Aorta (tissue), 5 donors: Measurements from ENCODE around the gene PEF1. TPM values are rescaled to one million over a fixed set of nuclear protein-coding genes. Genes with fewer than 3 reads are reported as not detected.

Experiments
- ATAC-seq: fragments of 200-7000 bp; cut with Tn5 transposase; one replicate; pipeline ENCODE4 v1.9.1; 2022; ENCODE audit warnings: moderate library complexity; ENCODE audit not compliant: low FRiP score
- DNase-seq, 2 donors: peaks; one replicate each; pipeline ENCODE4 v3.0.0-alpha.2; 2020
- H3K27ac ChIP-seq, 2 donors: one replicate each; pipeline ENCODE4 v1.5.1; 2013; ENCODE audit warnings: low read length in 2 of 2, mild to moderate bottlenecking in 2 of 2, moderate library complexity in 2 of 2, control low read depth in 1 of 2, inconsistent platforms in 1 of 2, low read depth in 1 of 2
- H3K27me3 ChIP-seq, 2 donors: one replicate each; pipeline ENCODE4 v1.6.1; 2013; ENCODE audit warnings: control low read depth in 1 of 2, low read length in 1 of 2, mild to moderate bottlenecking in 1 of 2, moderate library complexity in 1 of 2; ENCODE audit not compliant: insufficient read depth in 2 of 2, control insufficient read depth in 1 of 2
- H3K36me3 ChIP-seq, 2 donors: one replicate each; pipeline ENCODE4 v1.6.1; 2013; ENCODE audit warnings: control low read depth in 1 of 2, low read length in 1 of 2, mild to moderate bottlenecking in 1 of 2; ENCODE audit not compliant: insufficient read depth in 2 of 2, control insufficient read depth in 1 of 2
- H3K4me1 ChIP-seq, 2 donors: one replicate each; pipeline ENCODE4 v1.6.1; 2013; ENCODE audit warnings: low read length in 2 of 2, control low read depth in 1 of 2, mild to moderate bottlenecking in 1 of 2, moderate library complexity in 1 of 2; ENCODE audit not compliant: insufficient read depth in 2 of 2, control insufficient read depth in 1 of 2
- H3K4me3 ChIP-seq, 2 donors: one replicate each; pipeline ENCODE4 v1.5.1; 2013; ENCODE audit warnings: low read length in 2 of 2, control low read depth in 1 of 2, mild to moderate bottlenecking in 1 of 2
- H3K9me3 ChIP-seq: one replicate; pipeline ENCODE4 v1.6.1; 2013; ENCODE audit warnings: mild to moderate bottlenecking, low read length; ENCODE audit not compliant: control insufficient read depth
- WGBS, 2 donors: extraction: QIAGEN DNeasy Blood & Tissue Kit; methylation state at CpG; one replicate each; pipeline ENCODE4 v1.1.7; 2013; 5-methylcytosine and 5-hydroxymethylcytosine counted together
- intact Hi-C, 2 donors: fragments of 100-400 bp; cut with DNase I; formaldehyde crosslinking; loops; one replicate each; pipeline versions ENCODE4 v1.14.2 to v1.15.0; 2022
- polyA plus RNA-seq, 2 donors: library from polyadenylated mRNA; stranded (reverse); fragments of 200-250 nt; gene quantifications; one replicate each; pipeline ENCODE4 v1.2.3, GENCODE V29; 2013
- total RNA-seq, 2 donors: library from RNA; stranded (reverse); fragmentation: NEBNext Ultra II Directional; extraction: Animal tissue kit (Norgen Biotek cat#: 25700); gene quantifications; one replicate each; pipeline ENCODE4 v1.2.1, GENCODE V29; 2021
- donor health status: healthy with polysubstance abuse.
- donor health status: Bipolar disorder and iron deficiency.
- donor health status: DM: no; HTN: no; CAD: no.
- donor health status: DM: no; HTN: no; CAD: no.
- donor health status: DM: yes; HTN: yes; CAD: no.

PEF1 gene
- total and polyA plus RNA-seq, 4 donors = 57.9 to 83.9 (median 70.3) TPM

GRCh38 chr1:31669786-31670592 lies 25.3 kb upstream of the PEF1 start:
- Histone ChIP-seq H3K36me3 (no peaks in the 10 kb centered on the region), H3K27me3 (no peaks in the 10 kb centered on the region), H3K4me3 (no peak overlapping the region), H3K4me1 (peaks cover 0 to 2% of the 10 kb centered on the region in 2 donors), H3K27ac (peak overlapping the region in 1 of 2 donors; percentile 90), H3K9me3 (no peaks in the 10 kb centered on the region)
- 6 to 7% methylated on average over 30 of the region's 30 CpGs for WGBS, 2 donors
- DNase-seq (peak; percentile 86 to 95), ATAC-seq (peak; percentile 56)
- intact Hi-C loops = loop anchor here (2.0 to 10.0 kb wide), 4 partner anchors 35 to 295 kb away; partner anchors contain the start of gene COL16A1 (in 1 of the 2)

- Histone ChIP-seq H3K27me3 (no peaks in the 10 kb centered on the region), H3K9me3 (no peaks in the 10 kb centered on the region), H3K4me3 (no peak overlapping the region), H3K4me1 (peaks cover 0 to 2% of the 10 kb centered on the region in 2 donors), H3K36me3 (no peaks in the 10 kb centered on the region), H3K27ac (peak overlapping the region in 1 of 2 donors; percentile 90)
- ATAC-seq (no peak), DNase-seq (no peak)
- intact Hi-C loops = loop anchor here in 1 of 2 donors (5.0 to 10.0 kb wide), 2 partner anchors 73 to 295 kb away; no protein-coding TSS in a partner anchor
- 36 to 38% methylated on average over 7 of the region's 7 CpGs for WGBS, 2 donors
These were observed 24.7 kb upstream of the PEF1 start for GRCh38 chr1:31669433-31669785.

GRCh38 chr1:31668303-31668883 lies 23.7 kb upstream of the PEF1 start:
- Histone ChIP-seq H3K27me3 (no peaks in the 10 kb centered on the region), H3K27ac (no peak overlapping the region), H3K4me3 (no peak overlapping the region), H3K9me3 (no peaks in the 10 kb centered on the region), H3K36me3 (no peaks in the 10 kb centered on the region), H3K4me1 (peaks cover 0 to 2% of the 10 kb centered on the region in 2 donors)
- WGBS, 2 donors = 79 to 84% methylated on average over 11 of the region's 11 CpGs
- ATAC-seq = no peak
- intact Hi-C loops = loop anchor here in 1 of 2 donors (5.0 to 10.0 kb wide), 2 partner anchors 74 to 296 kb away; no protein-coding TSS in a partner anchor
- no peak for DNase-seq

DNA sequence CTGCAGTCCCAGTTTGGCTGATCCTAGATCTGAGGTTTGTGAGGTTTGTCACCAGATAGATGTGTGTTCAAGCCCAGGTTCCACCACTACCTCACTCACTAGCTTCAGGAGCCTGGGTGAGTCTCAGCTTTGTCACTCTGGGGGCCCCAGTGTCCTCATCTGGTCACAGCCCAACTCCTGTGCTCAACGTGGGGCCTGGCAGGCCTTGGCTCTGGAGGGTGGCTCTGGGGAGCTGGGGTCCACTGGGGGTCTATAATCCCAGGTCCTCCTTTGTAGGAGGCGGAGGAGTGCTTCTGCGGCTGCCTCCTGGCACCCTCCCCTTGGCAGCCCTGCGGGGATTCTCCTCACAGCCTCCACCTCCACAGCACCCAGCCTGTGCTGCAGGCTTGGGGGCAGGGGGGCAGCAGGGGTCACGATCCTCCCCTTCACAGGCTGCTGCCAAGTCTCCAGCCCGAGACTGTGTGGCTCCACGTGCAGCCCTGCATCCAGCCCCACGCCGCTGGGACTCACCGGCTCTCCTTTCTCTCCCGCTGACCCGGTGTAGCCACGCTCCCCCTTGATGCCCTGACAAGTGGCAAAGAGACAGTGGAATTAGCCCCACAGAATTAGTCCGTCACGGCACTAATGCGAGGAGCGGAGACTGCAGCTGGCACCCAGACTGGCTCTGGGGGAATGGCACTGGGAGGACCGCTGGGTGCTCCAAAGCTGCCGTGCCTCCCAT lies 22.5 kb upstream of the PEF1 start:
- no peak for ATAC-seq
- 90 to 95% methylated on average over 19 of the region's 19 CpGs for WGBS, 2 donors
- Histone ChIP-seq H3K36me3 (no peaks in the 10 kb centered on the region), H3K4me1 (peaks cover 0 to 2% of the 10 kb centered on the region in 2 donors), H3K27ac (no peak overlapping the region), H3K4me3 (no peak overlapping the region), H3K27me3 (no peaks in the 10 kb centered on the region), H3K9me3 (no peaks in the 10 kb centered on the region)
- intact Hi-C loops = loop anchor here in 1 of 2 donors (5.0 to 10.0 kb wide), 2 partner anchors 75 to 298 kb away; no protein-coding TSS in a partner anchor
- no peak for DNase-seq

GRCh38 chr1:31666263-31666963 lies 21.7 kb upstream of the PEF1 start:
- intact Hi-C loops = loop anchor here in 1 of 2 donors (5.0 to 10.0 kb wide), 2 partner anchors 76 to 298 kb away; no protein-coding TSS in a partner anchor
- WGBS, 2 donors = 77 to 82% methylated on average over 10 of the region's 10 CpGs
- ATAC-seq = no peak
- H3K4me3 ChIP-seq = no peak overlapping the region
- H3K27ac ChIP-seq = no peak overlapping the region
- no peaks in the 10 kb centered on the region for H3K9me3 ChIP-seq
- DNase-seq = no peak
- H3K36me3 ChIP-seq = no peaks in the 10 kb centered on the region
- peaks cover 0 to 2% of the 10 kb centered on the region in 2 donors for H3K4me1 ChIP-seq
- no peaks in the 10 kb centered on the region for H3K27me3 ChIP-seq

DNA sequence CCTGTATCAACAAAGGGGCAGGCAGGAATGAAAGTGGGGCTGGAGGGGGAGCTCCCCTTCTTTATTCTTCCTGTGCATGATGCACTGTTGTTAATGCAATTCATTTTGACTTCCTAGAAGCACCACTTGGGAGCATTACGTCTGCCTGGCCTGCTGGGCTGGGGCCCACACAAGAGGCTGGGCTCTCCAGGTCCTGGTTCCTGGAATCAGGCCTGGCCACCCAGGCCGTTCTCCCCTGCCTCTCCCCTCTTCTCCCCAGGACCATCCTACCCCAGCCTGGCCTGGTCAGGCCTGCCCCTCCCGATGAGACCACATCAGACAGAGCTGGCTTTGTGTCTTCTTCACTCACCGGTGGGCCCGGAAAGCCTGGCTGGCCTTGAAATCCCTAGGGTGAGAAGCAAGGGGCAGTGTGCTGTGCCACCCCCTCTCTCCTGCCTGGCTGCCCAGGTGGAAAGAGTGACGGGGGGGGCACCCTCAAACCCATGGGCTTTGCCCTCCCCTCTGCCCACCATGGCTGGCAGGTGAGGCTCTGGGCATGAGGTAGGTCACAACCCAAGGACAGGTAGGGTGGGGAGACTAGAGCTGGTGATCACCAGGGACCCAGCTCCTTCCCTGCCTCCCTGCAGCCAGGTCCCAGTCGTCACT lies 20.7 kb upstream of the PEF1 start:
- ATAC-seq = no peak
- no peaks in the 10 kb centered on the region for H3K36me3 ChIP-seq
- H3K27me3 ChIP-seq = no peaks in the 10 kb centered on the region
- H3K4me3 ChIP-seq = no peak overlapping the region
- intact Hi-C loops = loop anchor here in 1 of 2 donors (2.0 to 10.0 kb wide), 3 partner anchors 77 to 299 kb away; no protein-coding TSS in a partner anchor
- no peaks in the 10 kb centered on the region for H3K9me3 ChIP-seq
- DNase-seq = no peak
- no peak overlapping the region for H3K27ac ChIP-seq
- peaks cover 0 to 2% of the 10 kb centered on the region in 2 donors for H3K4me1 ChIP-seq
- 88 to 90% methylated on average over 7 of the region's 7 CpGs for WGBS, 2 donors

DNA sequence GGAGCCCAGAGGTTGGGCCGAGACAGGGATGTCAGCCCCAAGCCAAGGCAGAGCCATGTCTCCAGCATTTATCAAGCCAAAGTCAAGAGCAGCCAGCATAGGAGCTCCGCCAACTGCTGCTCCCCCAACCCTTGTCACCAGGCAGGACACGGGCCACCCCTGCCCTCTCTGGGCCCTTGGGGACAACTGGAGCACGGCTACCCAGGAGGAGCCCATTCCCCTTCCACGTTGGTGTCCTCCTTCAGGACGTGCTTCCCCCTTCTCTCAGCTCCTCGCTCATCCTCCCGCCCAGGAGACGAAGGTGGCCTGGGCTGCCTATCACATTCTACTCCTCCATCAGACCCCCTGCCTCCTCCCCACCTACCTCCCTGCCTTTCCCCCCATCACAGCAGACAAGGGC lies 19.9 kb upstream of the PEF1 start:
- no peak overlapping the region for H3K4me3 ChIP-seq
- H3K36me3 ChIP-seq = no peaks in the 10 kb centered on the region
- no peaks in the 10 kb centered on the region for H3K9me3 ChIP-seq
- 82 to 87% methylated on average over 9 of the region's 9 CpGs for WGBS, 2 donors
- ATAC-seq (no peak), DNase-seq (no peak)
- no peak overlapping the region for H3K27ac ChIP-seq
- no peaks in the 10 kb centered on the region for H3K4me1 ChIP-seq
- no peaks in the 10 kb centered on the region for H3K27me3 ChIP-seq
- intact Hi-C loops = loop anchor here (1.0 to 10.0 kb wide), 3 partner anchors 124 to 300 kb away; no protein-coding TSS in a partner anchor
